ENCODE data around the gene CDH1. TPM values are rescaled to one million over a fixed set of nuclear protein-coding genes. Genes with fewer than 3 reads are reported as not detected.
A peak's percentile ranks its signal among the peaks of the same experiment; 100 is the strongest.

The CDH1 gene
- total and polyA plus RNA-seq, 11 donors: 0.08 to 5.3 (median 0.27) TPM; not detected in 8

DNA sequence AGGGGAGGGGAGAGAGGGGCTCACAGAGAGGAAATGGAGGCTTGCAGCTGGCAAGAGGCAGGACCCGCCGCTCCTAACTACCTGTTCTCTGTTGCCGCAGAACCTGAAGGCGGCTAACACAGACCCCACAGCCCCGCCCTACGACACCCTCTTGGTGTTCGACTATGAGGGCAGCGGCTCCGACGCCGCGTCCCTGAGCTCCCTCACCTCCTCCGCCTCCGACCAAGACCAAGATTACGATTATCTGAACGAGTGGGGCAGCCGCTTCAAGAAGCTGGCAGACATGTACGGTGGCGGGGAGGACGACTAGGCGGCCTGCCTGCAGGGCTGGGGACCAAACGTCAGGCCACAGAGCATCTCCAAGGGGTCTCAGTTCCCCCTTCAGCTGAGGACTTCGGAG, 39.0 kb upstream of the CDH1 start:
- H3K4me1 ChIP-seq: no peaks in the 10 kb centered on the region
- peaks cover 0 to under 1% (median 0%) of the 10 kb centered on the region in 9 donors for H3K27me3 ChIP-seq
- H3K9me3 ChIP-seq: no peaks in the 10 kb centered on the region
- ATAC-seq (no peak), DNase-seq (no peak)
- H3K36me3 ChIP-seq: no peaks in the 10 kb centered on the region
- H3K27ac ChIP-seq: no peak overlapping the region
- intact Hi-C loops (cut with DNase I): no loop called here
- 73 to 81% (median 75%) methylated on average over 23 of the region's 23 CpGs for WGBS, 4 donors
- H3K4me3 ChIP-seq: no peak overlapping the region
- TF ChIP-seq, protein P1, sequence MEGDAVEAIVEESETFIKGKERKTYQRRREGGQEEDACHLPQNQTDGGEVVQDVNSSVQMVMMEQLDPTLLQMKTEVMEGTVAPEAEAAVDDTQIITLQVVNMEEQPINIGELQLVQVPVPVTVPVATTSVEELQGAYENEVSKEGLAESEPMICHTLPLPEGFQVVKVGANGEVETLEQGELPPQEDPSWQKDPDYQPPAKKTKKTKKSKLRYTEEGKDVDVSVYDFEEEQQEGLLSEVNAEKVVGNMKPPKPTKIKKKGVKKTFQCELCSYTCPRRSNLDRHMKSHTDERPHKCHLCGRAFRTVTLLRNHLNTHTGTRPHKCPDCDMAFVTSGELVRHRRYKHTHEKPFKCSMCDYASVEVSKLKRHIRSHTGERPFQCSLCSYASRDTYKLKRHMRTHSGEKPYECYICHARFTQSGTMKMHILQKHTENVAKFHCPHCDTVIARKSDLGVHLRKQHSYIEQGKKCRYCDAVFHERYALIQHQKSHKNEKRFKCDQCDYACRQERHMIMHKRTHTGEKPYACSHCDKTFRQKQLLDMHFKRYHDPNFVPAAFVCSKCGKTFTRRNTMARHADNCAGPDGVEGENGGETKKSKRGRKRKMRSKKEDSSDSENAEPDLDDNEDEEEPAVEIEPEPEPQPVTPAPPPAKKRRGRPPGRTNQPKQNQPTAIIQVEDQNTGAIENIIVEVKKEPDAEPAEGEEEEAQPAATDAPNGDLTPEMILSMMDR (IDR thresholded peaks at IDR 0.05): no peak
- no peak for TF ChIP-seq POLR2A (IDR thresholded peaks at IDR 0.05)

DNA sequence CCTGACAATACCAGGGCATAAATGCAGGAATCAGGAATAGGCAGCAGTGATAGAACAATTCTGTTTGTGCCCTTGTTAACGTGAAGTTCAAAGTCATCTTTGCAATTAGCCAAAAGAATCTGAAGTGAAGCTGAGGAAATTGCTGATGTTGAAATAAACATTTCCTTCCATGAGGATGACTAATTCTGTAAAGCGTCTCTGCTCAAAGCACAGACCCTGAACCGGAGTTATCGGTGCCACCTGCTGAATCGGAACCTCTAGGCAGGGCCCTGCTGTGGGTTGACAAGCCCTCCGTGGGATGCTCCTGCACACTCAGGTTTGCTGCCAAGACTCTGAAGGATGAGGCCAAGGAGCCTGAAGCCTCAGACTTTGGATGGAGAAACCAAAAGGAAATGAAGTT, 37.0 kb upstream of the CDH1 start:
- H3K9me3 ChIP-seq: no peaks in the 10 kb centered on the region
- H3K36me3 ChIP-seq: no peaks in the 10 kb centered on the region
- intact Hi-C loops (cut with DNase I): loop anchor here in 4 of 10 donors (10.0 kb wide), 2 partner anchors 105 to 425 kb away; no protein-coding TSS in a partner anchor
- 52 to 69% (median 57%) methylated on average over 6 of the region's 6 CpGs for WGBS, 4 donors
- no peak for DNase-seq
- H3K27ac ChIP-seq: no peak overlapping the region
- TF ChIP-seq POLR2A (IDR thresholded peaks at IDR 0.05): no peak
- TF ChIP-seq, protein P1 (IDR thresholded peaks at IDR 0.05): no peak
- H3K4me1 ChIP-seq: no peaks in the 10 kb centered on the region
- no peak overlapping the region for H3K4me3 ChIP-seq
- ATAC-seq: no peak
- H3K27me3 ChIP-seq: peaks cover 0 to 3% (median 0%) of the 10 kb centered on the region in 9 donors

DNA sequence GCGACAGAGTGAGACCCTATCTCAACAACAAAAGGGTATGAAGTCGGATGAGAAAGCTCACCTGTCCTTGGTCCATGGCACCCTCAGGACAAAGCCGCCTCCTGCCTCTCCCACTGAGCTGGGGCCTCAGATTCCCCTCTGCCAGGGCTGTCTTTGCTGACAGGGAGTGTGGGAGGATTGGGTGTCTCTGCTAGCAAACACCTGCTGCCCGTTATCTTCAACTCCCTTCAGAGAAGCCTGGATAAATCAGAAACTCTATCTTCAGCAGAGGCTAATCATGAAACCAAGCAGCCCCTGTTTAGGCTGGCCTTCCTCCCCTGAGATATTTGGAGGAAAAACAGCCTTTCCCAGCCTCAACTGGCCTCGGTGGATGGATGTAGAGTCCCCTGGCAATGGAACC, 36.3 kb upstream of the CDH1 start:
- intact Hi-C loops (cut with DNase I): loop anchor here in 4 of 10 donors (10.0 kb wide), 2 partner anchors 104 to 424 kb away; no protein-coding TSS in a partner anchor
- ATAC-seq (no peak), DNase-seq (no peak)
- Histone ChIP-seq H3K4me1 (no peaks in the 10 kb centered on the region), H3K36me3 (no peaks in the 10 kb centered on the region), H3K9me3 (no peaks in the 10 kb centered on the region), H3K27me3 (peaks cover 0 to 3% (median 0%) of the 10 kb centered on the region in 9 donors), H3K27ac (no peak overlapping the region), H3K4me3 (no peak overlapping the region)
- 68 to 76% (median 69%) methylated on average over 5 of the region's 5 CpGs for WGBS, 4 donors
- TF ChIP-seq, protein P1 (IDR thresholded peaks at IDR 0.05): no peak
- TF ChIP-seq POLR2A (IDR thresholded peaks at IDR 0.05): no peak

DNA sequence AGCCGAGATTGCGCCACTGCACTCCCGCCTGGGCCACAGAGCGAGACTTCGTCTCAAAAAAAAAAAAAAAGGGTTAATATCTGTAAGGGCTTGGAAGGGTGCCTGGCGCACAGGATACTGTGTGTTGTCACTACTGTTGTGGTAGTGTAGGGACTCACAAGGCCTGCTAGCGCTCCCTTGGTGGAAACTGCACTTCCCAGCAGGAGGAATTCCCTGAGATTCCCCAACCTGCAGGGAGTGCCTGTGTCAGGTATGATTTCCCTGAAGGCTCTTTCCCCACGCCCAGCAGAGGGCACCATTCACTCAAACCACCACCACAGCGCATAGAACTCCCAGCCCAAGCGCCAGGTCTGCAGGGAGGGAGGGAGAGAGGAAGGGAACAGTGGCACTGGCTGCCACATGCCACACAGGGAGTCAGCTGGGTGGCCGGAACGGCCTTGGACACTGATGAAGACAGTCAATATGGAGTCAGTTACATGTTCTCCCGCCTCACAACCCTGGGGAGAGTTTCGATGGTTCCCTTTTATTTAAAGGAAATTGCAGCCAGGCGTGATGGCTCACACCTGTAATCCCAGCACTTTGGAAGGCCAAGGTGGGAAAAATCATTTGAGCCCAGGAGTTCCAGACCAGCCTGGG, 32.7 kb upstream of the CDH1 start:
- 42 to 50% (median 46%) methylated on average over 14 to 15 of the region's 15 CpGs for WGBS, 4 donors
- intact Hi-C loops (cut with DNase I): loop anchor here in 4 of 10 donors (10.0 kb wide), 2 partner anchors 100 to 420 kb away; no protein-coding TSS in a partner anchor
- ATAC-seq: peak; percentile 60 to 79 (median 78)

More for the DNA sequence above, 32.7 kb upstream of the CDH1 start:
- no peak overlapping the region for H3K4me3 ChIP-seq
- H3K4me1 ChIP-seq: no peaks in the 10 kb centered on the region
- no peaks in the 10 kb centered on the region for H3K9me3 ChIP-seq
- H3K27me3 ChIP-seq: peaks cover 0 to 3% (median 0%) of the 10 kb centered on the region in 9 donors
- no peak overlapping the region for H3K27ac ChIP-seq
- no peaks in the 10 kb centered on the region for H3K36me3 ChIP-seq
- TF ChIP-seq POLR2A (IDR thresholded peaks at IDR 0.05): no peak
- TF ChIP-seq, protein P1 (IDR thresholded peaks at IDR 0.05): peak in 11 of 12 donors; percentile 29 to 62 (median 46)
- peak; percentile 42 to 67 (median 46) for DNase-seq

Measured in heart left ventricle (tissue), 16 donors.